ENCODE data around the gene PNPLA5. TPM values are rescaled to one million over a fixed set of nuclear protein-coding genes. Genes with fewer than 3 reads are reported as not detected.

The PNPLA5 gene
- total RNA-seq, 1 donor from 2014 or later: not detected

- H3K9me3 Mint-ChIP-seq: no peaks in the 10 kb centered on the region
- no peak overlapping the region for H3K4me3 Mint-ChIP-seq
- H3K27ac Mint-ChIP-seq: no peak overlapping the region
- no peak for DNase-seq (ENCODE audit: extremely low spot score, unreplicated experiment)
- TF ChIP-seq CTCF (conservative IDR thresholded peaks at IDR 0.05): no peak
- H3K36me3 Mint-ChIP-seq: no peaks in the 10 kb centered on the region
- H3K4me1 Mint-ChIP-seq (ENCODE audit: unreplicated experiment): peaks cover 4% of the 10 kb centered on the region
- H3K27me3 Mint-ChIP-seq: no peaks in the 10 kb centered on the region
These were observed 59.2 kb downstream of the PNPLA5 start for GRCh38 chr22:43832393-43833265.

- no peak overlapping the region for H3K4me3 Mint-ChIP-seq
- no peaks in the 10 kb centered on the region for H3K36me3 Mint-ChIP-seq
- H3K27me3 Mint-ChIP-seq: no peaks in the 10 kb centered on the region
- H3K9me3 Mint-ChIP-seq: no peaks in the 10 kb centered on the region
- no peak for DNase-seq (ENCODE audit: extremely low spot score, unreplicated experiment)
- TF ChIP-seq CTCF (conservative IDR thresholded peaks at IDR 0.05): no peak
- H3K4me1 Mint-ChIP-seq (ENCODE audit: unreplicated experiment): peaks cover 4% of the 10 kb centered on the region
- H3K27ac Mint-ChIP-seq: no peak overlapping the region
These were observed 60.0 kb downstream of the PNPLA5 start for GRCh38 chr22:43831561-43832392.

GRCh38 chr22:43830931-43831560 lies 60.8 kb downstream of the PNPLA5 start:
- no peak overlapping the region for H3K27ac Mint-ChIP-seq
- no peaks in the 10 kb centered on the region for H3K36me3 Mint-ChIP-seq
- no peak for DNase-seq (ENCODE audit: extremely low spot score, unreplicated experiment)
- H3K27me3 Mint-ChIP-seq: no peaks in the 10 kb centered on the region
- peaks cover 4% of the 10 kb centered on the region for H3K4me1 Mint-ChIP-seq (ENCODE audit: unreplicated experiment)
- H3K4me3 Mint-ChIP-seq: no peak overlapping the region
- no peaks in the 10 kb centered on the region for H3K9me3 Mint-ChIP-seq
- TF ChIP-seq CTCF (conservative IDR thresholded peaks at IDR 0.05): no peak

GRCh38 chr22:43829904-43830851 lies 61.6 kb downstream of the PNPLA5 start:
- Mint-ChIP-seq H3K4me1 (ENCODE audit: unreplicated experiment) (peaks cover 4% of the 10 kb centered on the region), H3K4me3 (no peak overlapping the region), H3K9me3 (no peaks in the 10 kb centered on the region), H3K36me3 (no peaks in the 10 kb centered on the region), H3K27me3 (no peaks in the 10 kb centered on the region), H3K27ac (peak overlapping the region; percentile 48)
- no peak for DNase-seq (ENCODE audit: extremely low spot score, unreplicated experiment)
- TF ChIP-seq CTCF (conservative IDR thresholded peaks at IDR 0.05): no peak

Other genes starting within 250 kb of the PNPLA5 start
- gene EFCAB6, start 79.7 kb downstream of the PNPLA5 start, total RNA-seq (ENCODE audit: low replicate concordance): 4.2 and 5.3 TPM in 2 replicates
- 7.5 and 10.8 TPM in 2 replicates for gene SULT4A1, start 29.5 kb downstream of the PNPLA5 start, total RNA-seq (ENCODE audit: low replicate concordance)
- gene PNPLA3, start 31.8 kb upstream of the PNPLA5 start, total RNA-seq (ENCODE audit: low replicate concordance): 3.8 and 5.9 TPM in 2 replicates
- gene SAMM50, start 63.4 kb upstream of the PNPLA5 start, total RNA-seq (ENCODE audit: low replicate concordance): 50.0 and 57.5 TPM in 2 replicates
- gene PARVB, start 132.3 kb upstream of the PNPLA5 start, total RNA-seq (ENCODE audit: low replicate concordance): 7.2 and 15.9 TPM in 2 replicates

Measured in type B pancreatic cell (in vitro differentiated cells).